22Rv1 (cell line): Measurements from ENCODE around the gene MLNR.

ENCODE experiments used
- H3K27ac ChIP-seq: fragments of 450-650 bp; 2 replicates; pipeline ENCODE4 v1.5.1; 2017
- CTCF ChIP-seq: fragments of 450-650 bp; IDR thresholded peaks from 2 replicates; pipeline ENCODE4 v1.5.1; 2017; ENCODE audit warnings: mild to moderate bottlenecking
- ZFX ChIP-seq: fragments of 450-650 bp; IDR thresholded peaks from 2 replicates; pipeline ENCODE4 v1.6.1; 2017; ENCODE audit warnings: antibody characterized with exemption, borderline replicate concordance

Gene MLNR

GRCh38 chr13:49208619-49209018, 11.5 kb upstream of the MLNR start:
- no peak overlapping the region for H3K27ac ChIP-seq
- TF ChIP-seq CTCF = no peak
- TF ChIP-seq ZFX = no peak

- no peak for TF ChIP-seq ZFX
- TF ChIP-seq CTCF = no peak
- H3K27ac ChIP-seq = no peak overlapping the region
These were observed 10.0 kb upstream of the MLNR start for GRCh38 chr13:49210114-49210513.

- H3K27ac ChIP-seq = no peak overlapping the region
- TF ChIP-seq ZFX (no peak), CTCF (no peak)
These were observed 9.5 kb upstream of the MLNR start for GRCh38 chr13:49210669-49211068.

GRCh38 chr13:49213539-49213938, 6.6 kb upstream of the MLNR start:
- no peak overlapping the region for H3K27ac ChIP-seq
- TF ChIP-seq CTCF (no peak), ZFX (no peak)

GRCh38 chr13:49213997-49214916, 5.9 kb upstream of the MLNR start:
- TF ChIP-seq CTCF (no peak), ZFX (no peak)
- no peak overlapping the region for H3K27ac ChIP-seq

GRCh38 chr13:49214917-49215376, 5.2 kb upstream of the MLNR start:
- TF ChIP-seq CTCF (0 out of 2 replicates have a peak, but pooled peaks have one; percentile 14), ZFX (no peak)
- H3K27ac ChIP-seq = no peak overlapping the region

GRCh38 chr13:49216334-49216733, 3.8 kb upstream of the MLNR start:
- TF ChIP-seq CTCF (no peak), ZFX (no peak)
- no peak overlapping the region for H3K27ac ChIP-seq
